NCI-H1417 (cell line): ENCODE measurements around the gene CDCA5.

Source experiments
- DNase-seq, 3 experiments: peaks; one replicate each; lab custom pipeline; 2025; lab: John Stamatoyannopoulos, UW

The CDCA5 gene

GRCh38 chr11:65072631-65072966 is 11.2 kb downstream of the CDCA5 start:
- no peak for DNase-seq

DNA sequence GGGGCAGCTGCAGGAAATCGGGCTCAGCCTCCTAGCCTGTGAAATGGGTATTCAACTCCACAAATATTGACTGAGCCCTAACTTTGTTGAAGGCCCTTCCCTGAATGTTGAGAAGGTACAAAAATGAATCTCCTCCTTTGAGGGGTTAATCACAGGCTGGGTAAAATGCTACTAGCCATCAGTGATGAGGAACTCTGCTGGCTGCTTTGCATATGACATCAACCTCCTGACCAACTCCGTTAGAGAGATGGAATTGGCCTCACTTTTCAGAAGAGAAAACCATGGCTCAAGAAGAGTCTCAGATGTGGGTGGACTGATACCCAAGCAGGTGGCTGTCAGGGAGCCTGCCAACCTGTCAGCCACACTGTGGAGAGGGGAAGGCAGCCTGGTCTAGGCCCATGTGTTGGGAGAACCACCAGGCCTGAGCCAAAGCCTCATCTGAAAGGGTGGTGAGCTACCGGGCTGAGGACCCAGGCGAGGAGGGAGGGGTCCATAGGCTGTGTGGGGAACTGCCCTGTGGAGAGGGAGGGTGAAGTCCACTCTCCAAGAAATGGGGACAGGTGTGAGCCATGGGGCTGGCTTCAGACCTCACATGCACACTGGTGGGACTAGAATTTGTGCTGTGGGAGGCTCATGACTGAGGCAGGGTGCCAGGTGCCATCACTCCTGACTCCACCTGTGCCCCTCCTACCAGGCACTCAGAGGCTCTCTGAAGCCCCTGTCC is 11.8 kb downstream of the CDCA5 start:
- no peak for DNase-seq

DNA sequence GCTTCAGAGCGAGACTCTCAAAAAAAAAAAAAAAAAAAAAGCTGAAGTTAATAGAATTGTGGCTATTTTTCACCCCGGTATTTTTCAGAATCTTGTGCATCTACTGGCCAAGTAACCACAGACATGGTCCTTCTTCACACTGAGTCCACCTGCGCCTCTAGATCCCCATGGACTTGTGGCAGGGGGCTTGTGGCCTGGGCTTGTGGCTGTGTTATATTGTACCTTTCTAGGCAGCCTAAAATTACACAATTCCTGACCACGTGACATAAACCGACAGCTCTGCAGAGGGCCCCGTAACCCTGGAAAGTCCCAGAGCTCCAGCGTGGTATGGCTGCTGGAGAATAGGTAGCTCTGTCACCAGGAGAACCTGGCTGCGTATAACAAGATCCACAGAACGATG is 14.6 kb downstream of the CDCA5 start:
- DNase-seq = no peak

DNA sequence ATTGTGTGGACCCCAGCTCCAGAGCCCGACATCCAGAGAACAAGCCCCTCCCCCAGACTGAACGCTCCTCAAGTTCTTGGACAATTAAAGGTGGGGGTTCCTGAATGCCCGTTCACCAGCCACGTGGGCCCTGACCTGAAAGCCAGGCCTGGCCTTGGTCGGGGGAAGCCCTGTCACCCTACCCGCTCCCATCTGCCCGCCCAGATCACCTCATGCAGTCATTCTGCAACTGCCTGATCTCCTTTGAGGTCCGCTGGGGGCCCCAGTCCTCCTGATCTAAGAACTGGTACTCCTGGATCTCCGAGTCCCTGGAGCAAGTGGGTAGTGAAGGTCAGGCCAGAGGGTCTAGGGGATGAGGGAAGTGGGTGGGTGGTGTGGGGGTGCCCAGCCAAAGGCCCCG is 16.4 kb downstream of the CDCA5 start:
- no peak for DNase-seq

DNA sequence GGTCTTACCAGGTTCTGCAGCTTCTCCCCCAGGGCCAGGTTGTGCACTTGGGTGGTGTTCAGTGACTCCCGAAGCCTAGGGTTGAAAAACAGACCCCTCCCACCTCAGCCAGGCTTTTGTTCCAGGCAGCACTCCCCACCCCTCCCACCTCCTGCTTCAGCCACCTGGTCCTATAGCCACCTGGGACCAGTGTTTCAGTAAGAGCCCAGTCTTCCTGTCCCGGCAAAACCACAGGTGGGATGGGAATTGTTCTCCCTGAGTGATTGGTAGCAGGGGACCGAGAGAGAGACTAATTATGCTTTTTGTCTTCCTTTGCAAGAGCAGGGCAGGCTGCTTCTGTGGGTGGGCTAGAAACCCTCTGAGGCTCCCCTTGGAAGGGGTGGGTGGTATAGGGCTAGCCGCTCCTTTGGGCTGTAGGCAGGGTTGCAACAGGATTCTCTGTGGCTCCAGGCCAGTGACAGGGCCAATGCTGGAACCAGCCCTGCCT is 17.0 kb downstream of the CDCA5 start:
- DNase-seq = peak; percentile 67 to 93 (median 77)

DNA sequence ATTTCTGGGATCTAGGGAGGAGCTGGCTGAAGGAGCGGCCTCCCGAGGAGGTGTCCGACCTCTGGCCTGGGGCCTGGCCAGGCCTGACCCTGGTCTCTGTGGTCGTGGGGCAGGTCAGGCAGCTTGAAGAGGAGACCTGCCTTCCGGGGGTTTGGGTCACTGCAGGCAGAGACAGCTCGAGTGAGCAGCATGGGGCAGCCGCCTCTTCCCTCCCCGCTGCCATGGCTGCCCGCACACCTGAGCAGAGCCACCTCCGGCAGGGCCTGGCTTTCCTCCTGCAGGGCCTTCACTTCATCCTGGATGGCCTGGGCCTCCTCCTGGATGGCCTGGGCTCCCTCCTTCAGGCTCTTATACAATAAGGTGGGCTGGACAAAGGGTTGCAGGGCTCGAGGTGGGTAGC is 17.5 kb downstream of the CDCA5 start:
- DNase-seq = peak in 1 of 3 experiments; percentile 37

- no peak for DNase-seq
Observed at GRCh38 chr11:65065851-65066250, 18.0 kb downstream of the CDCA5 start.

GRCh38 chr11:65064847-65065240 is 19.0 kb downstream of the CDCA5 start:
- no peak for DNase-seq

DNA sequence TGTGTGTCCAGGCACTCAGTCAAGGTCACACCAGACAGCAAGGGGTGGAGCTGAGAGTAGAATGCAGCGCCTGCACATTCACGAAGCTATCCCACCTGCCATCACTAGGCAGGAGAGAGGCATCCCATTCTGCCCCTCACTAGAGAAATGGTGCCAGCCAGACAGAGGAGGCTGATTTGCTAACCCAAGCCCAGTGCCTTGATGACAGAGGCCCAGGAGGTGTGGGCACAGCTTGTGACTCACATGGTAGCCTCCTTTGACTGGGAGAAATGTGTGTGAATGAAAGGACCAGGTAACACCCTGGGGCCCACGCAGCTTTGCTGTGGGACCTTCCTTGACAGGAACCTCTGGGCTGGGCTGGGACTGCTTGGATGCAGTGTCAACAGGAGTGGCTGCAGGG is 20.3 kb downstream of the CDCA5 start:
- DNase-seq = no peak

DNA sequence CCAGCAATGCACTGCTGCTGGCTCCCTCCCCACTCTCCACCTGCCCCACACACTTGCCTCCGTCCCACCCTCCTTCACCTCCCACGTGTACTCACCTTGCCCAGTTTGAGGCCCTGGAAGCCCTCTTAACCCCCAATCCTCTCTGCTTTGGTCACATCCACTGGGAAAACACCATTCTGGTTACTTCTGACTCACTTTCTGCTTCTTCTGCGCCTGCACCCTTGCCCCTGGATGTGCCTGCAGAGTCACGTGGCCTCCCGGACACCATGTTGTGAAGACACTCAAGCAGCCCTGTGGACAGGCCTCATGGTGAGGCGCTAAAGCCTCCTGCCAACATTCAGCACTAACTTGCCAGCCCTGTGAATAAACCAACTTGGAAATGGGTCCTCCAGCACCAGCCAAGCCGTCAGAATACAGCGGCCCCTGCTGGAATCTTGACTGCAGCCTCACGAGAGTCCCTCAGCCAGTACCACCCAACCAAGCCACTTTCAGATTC is 22.9 kb downstream of the CDCA5 start:
- DNase-seq = no peak

DNA sequence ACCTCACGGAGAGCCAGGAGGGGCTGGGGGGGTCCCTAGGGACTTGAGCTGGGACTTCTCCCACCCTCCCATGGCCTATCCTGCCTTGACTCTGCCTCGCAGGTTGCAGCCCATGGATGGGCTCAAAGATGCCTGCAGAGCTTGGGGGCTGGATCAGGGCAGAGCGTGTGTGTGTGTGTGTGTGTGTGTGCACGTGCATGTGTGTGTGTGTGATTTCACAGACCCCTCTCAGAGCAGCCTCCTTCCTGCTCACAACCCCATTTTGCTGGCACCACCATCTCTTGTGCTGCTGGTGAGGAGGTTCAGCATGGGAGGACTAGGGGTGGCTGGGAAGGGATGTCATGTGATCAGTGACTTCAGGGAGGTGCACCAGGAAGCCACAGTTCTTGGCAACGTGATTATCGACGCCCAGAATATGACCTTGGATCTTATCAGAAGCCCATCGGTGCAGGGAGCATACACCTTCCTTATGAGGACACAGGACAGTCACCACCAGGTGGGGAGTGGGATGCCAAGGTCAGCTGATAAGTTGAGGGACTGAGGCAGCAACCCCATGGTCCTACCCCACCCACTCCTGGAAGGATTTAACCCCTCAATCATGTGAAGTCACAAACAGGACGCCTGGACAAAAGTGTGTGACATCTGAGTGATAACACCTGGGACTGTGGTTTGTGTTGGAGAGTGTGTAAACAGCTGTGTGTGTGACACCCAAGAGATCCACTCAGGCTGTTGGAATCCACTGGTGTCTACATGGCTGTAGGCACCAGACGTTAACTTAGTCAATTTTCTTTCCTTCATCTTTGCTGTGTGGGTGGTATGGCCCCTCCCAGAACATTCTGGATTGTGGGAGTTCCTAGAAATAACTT is 23.6 kb downstream of the CDCA5 start:
- no peak for DNase-seq

DNA sequence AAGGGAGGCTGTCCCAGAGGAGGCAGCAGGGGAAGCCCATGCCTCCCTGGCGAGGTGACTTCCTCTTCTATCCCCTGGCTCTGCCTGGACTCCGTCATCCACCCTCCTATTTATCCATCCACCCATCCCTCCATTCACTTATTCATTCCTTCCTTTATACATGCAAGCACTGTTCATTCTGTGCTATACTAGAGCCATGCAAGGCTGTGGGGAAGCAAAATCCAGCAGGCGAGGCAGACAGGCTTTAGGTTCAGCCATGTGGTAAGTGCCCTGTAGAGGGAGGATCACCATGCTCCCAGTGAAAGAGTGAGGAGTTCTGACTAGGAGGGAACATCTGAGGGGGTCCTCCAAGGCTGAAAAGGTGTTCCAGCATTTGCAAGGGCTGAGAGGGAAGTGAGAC is 24.3 kb downstream of the CDCA5 start:
- DNase-seq = no peak

GRCh38 chr11:65058419-65059054 is 25.3 kb downstream of the CDCA5 start, which contains the start of gene NAALADL1:
TSS of gene NAALADL1 (minus strand) at chr11:65058553. CDS start at chr11:65058521, 32 bp downstream.
- DNase-seq = no peak

DNA sequence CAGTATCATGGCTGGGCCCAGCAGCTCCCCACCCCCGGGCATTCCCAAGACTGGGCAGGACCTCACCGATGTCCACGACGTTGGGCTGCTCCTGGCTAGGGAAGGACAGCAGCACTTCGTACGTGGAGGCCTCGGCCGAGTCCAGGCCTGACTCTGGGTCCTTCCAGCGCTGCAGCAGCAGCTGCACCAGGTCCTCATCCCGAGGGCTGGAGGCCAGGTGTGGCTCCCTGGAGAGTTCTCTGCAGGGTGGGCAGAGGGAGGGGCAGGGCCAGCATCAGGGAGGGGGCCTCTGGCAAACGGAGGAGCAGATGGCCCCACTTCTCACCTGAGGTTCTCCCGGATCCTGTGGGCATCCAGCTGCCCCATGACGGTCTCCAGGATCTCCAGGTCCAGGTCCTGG is 25.8 kb downstream of the CDCA5 start:
- peak in 2 of 3 experiments; percentile 60 to 76 for DNase-seq

- DNase-seq = no peak
Observed at GRCh38 chr11:65057526-65057925, 26.3 kb downstream of the CDCA5 start.

DNA sequence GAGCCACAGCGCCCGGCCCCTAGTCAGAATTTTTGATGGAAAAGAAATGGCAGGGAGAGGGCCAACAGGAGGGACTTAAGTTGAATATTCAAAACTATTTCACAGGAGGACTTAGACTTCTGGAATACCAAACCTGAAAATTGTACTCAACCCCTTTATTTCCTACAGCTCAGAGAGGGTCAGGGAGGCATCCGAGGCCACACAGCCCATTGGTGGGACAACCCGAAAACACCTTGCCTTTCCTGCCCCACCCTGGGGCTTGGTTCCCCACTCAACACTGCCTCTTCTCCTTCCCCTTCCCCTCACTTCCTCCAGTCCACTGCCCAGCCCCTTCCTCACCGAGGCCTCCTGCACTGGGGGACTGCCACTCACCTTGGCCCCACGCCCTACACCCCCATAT is 26.8 kb downstream of the CDCA5 start:
- no peak for DNase-seq

DNA sequence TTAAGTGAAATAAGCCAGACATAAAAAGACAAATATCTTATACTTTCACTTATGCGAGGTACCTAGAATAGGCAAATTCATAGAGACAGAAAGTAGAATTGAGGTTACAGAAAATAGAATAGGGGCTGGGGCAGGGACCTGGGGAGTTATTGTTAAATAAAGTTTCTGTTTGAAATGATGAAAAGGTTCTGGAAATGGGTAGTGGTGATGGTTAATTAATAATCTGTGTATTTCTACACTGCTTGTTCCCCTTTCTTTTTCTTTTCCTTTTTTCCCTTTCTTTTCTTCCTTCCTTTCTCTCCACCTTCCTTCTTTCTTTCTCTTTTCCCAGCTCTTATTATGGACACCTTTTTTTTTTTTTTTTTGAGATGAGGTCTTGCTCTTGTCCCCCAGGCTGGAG is 28.3 kb downstream of the CDCA5 start:
- DNase-seq = no peak

DNA sequence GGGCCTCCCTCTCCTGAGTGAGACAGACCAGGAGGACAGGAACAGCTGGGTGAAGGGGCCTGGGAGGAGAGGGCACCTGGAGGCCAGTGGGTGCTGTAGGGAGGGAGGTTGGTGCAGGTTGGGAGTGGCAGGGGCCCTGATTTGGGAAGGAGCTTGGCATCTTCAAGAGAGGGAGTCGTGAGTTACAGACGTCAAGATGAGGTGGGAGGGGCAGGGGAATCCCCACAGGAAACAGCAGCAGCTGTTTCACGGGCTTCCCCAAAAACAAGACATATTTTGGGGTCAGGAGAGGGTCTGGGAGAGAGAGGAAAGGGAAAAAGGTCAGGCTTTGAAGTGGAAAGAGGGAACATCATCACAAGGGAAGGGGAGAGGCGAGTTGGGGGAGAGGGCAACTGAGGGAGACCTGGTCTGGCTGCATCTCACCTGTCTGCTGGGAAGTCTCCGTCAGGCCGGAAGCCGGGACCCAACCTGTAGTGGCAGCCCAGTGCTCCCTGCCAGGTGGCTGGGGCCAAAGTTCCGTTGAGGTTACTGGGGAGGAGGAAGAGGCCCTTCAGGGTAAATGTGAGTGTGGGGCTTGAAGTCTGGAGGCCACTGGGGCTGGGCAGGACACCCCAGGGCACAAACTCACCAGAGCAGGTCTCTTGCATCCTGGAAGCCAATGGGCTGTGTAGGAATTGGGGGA is 29.9 kb downstream of the CDCA5 start:
- no peak for DNase-seq

- no peak for DNase-seq
Observed at GRCh38 chr11:65051398-65051858, 32.4 kb downstream of the CDCA5 start.

- no peak for DNase-seq
Observed at GRCh38 chr11:65047581-65048422, 36.0 kb downstream of the CDCA5 start.

DNA sequence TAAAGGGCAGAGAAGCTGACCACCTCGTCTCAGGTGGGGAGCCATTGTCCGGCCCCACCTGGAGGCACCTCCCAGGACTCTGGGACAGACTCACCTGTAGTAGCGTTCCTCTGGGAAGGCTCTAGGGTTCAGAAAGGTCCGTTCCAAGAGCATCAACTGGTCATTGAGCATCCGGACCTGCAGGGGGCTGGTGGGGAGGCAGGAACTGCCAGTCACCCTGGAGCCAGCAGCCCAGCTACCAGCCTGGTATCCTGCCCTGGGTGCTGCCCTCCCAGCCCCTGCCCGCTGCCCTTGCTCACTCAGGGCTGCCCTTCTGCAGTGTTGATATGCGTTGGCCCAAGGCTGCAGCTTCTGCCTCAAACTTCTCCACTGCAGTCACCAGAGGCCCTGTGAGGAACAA is 38.1 kb downstream of the CDCA5 start:
- no peak for DNase-seq
